PC-9 (cell line): ENCODE data around the gene CHD1. TPM values are rescaled to one million over a fixed set of nuclear protein-coding genes. Genes with fewer than 3 reads are reported as not detected.

Experiments
- BruUV-seq: library from RNA; stranded (reverse); fragments of 400-500 nt; replicated peaks from 2 replicates; lab custom pipeline; 2021; lab: Mats Ljungman, UMichigan
- CTCF ChIA-PET: fragments of 300-600 bp; sonication (Branson Sonifier 250); formaldehyde crosslinking; loops from one replicate; lab custom pipeline; 2022; ENCODE audit warnings: antibody characterized with exemption; lab: Charles Lee
- POLR2A ChIA-PET: fragments of 300-600 bp; sonication (Branson Sonifier 250); formaldehyde crosslinking; loops from one replicate; lab custom pipeline; 2022; ENCODE audit warnings: antibody characterized with exemption; ENCODE audit not compliant: unreplicated experiment; lab: Charles Lee
- DNase-seq, 2 experiments: peaks; one replicate each; pipeline versions ENCODE4 v3.0.0 to v3.0.0-alpha.2; 2015 to 2022; ENCODE audit warnings: mixed read lengths in 1 of 2
- H2AFZ ChIP-seq: fragments of 200-600 bp; sonication (generic); 2 replicates; pipeline ENCODE4 v1.8.1; 2017; ENCODE audit warnings: antibody characterized with exemption
- H3F3A ChIP-seq: fragments of 200-600 bp; sonication (generic); 2 replicates; pipeline ENCODE4 v1.8.1; 2017; ENCODE audit warnings: antibody characterized with exemption, mild to moderate bottlenecking, low read depth; ENCODE audit not compliant: insufficient read depth
- H3K27ac ChIP-seq: fragments of 200-600 bp; sonication (generic); 2 replicates; pipeline ENCODE4 v1.6.1; 2016; ENCODE audit warnings: mixed run types
- H3K27me3 ChIP-seq: fragments of 200-600 bp; sonication (generic); 2 replicates; pipeline ENCODE4 v1.6.1; 2016; ENCODE audit warnings: low read depth, mixed run types; ENCODE audit not compliant: insufficient read depth
- H3K36me3 ChIP-seq: fragments of 200-600 bp; sonication (generic); 2 replicates; pipeline ENCODE4 v1.6.1; 2016; ENCODE audit warnings: low read depth, mixed run types
- H3K4me1 ChIP-seq: fragments of 200-600 bp; sonication (generic); replicated peaks from 2 replicates; pipeline ENCODE4 v1.6.1; 2016; ENCODE audit warnings: mixed run types; ENCODE audit not compliant: insufficient read depth
- H3K4me2 ChIP-seq: fragments of 200-600 bp; sonication (generic); 2 replicates; pipeline ENCODE4 v1.6.1; 2017; ENCODE audit warnings: mixed run types
- H3K4me3 ChIP-seq: fragments of 200-600 bp; sonication (generic); 2 replicates; pipeline ENCODE4 v1.6.1; 2016; ENCODE audit warnings: mixed run types
- H3K79me2 ChIP-seq: fragments of 200-600 bp; sonication (generic); 2 replicates; pipeline ENCODE4 v1.6.1; 2017; ENCODE audit warnings: low read depth, mixed run types
- H3K9me2 ChIP-seq: fragments of 200-600 bp; sonication (generic); 2 replicates; pipeline ENCODE4 v1.8.1; 2017; ENCODE audit warnings: mild to moderate bottlenecking; ENCODE audit not compliant: insufficient read depth
- H3K9me3 ChIP-seq: fragments of 200-600 bp; sonication (generic); 2 replicates; pipeline ENCODE4 v1.8.1; 2016; ENCODE audit warnings: low read depth; ENCODE audit not compliant: insufficient read depth
- H4K20me1 ChIP-seq: fragments of 200-600 bp; sonication (generic); 2 replicates; pipeline ENCODE4 v1.8.1; 2017; ENCODE audit not compliant: insufficient read depth
- EZH2 ChIP-seq: fragments of 200-600 bp; sonication (generic); IDR thresholded peaks from 2 replicates; pipeline ENCODE4 v1.8.0; 2017; ENCODE audit warnings: antibody characterized with exemption, low read depth
- intact Hi-C: fragments of 100-400 bp; cut with micrococcal nuclease; formaldehyde crosslinking; loops from one replicate; pipeline ENCODE4 v1.10.0; 2022; ENCODE audit not compliant: unreplicated experiment
- total RNA-seq: library from RNA; stranded (reverse); gene quantifications from 2 replicates; pipeline ENCODE4 v1.2.3, GENCODE V29; 2021
- TF ChIP-seq, protein P1 (sequence below): fragments of 200-600 bp; sonication (generic); conservative IDR thresholded peaks from 2 replicates; pipeline ENCODE4 v1.6.1; 2017; ENCODE audit warnings: mixed run types, antibody characterized with exemption, mild to moderate bottlenecking, moderate library complexity

CHD1 gene
- total RNA-seq, 1 experiment from 2014 or later: 30.5 TPM

DNA sequence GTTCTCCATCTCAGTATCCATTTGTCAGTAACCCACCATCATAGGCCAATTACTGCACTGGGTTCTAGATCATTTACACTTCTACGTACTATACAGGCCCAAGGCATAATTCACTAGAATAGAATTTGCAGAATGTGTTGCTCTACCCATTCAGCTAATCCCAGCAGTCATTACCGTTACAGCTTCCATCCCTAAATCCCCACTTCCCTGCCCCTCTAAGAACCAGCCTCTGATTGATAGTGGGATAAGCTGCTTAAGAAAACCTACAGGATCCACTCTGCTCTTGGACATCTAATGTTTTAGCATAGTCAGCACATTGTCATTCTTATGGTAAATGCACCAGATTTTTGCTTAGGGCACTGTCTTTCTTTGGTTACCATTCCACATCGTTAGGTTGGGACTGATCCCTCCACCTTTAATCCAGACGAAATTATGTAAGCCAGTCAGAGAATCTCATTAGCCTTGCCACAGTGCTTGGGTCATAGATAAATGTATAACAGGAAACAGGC lies 39.3 kb upstream of the CHD1 start:
- Histone ChIP-seq H3K4me2 (no peak overlapping the region), H2AFZ (no peak overlapping the region), H3F3A (no peaks in the 10 kb centered on the region), H3K9me3 (no peaks in the 10 kb centered on the region), H3K79me2 (no peaks in the 10 kb centered on the region), H3K27ac (no peak overlapping the region), H3K4me3 (no peak overlapping the region), H3K36me3 (no peaks in the 10 kb centered on the region), H3K27me3 (no peaks in the 10 kb centered on the region), H3K4me1 (no peaks in the 10 kb centered on the region), H4K20me1 (no peaks in the 10 kb centered on the region), H3K9me2 (no peaks in the 10 kb centered on the region)
- ChIA-PET POLR2A (no interaction called here), CTCF (no interaction called here)
- DNase-seq: no peak
- BruUV-seq: no TSS peak
- intact Hi-C loops: no loop called here
- TF ChIP-seq EZH2: no peak

DNA sequence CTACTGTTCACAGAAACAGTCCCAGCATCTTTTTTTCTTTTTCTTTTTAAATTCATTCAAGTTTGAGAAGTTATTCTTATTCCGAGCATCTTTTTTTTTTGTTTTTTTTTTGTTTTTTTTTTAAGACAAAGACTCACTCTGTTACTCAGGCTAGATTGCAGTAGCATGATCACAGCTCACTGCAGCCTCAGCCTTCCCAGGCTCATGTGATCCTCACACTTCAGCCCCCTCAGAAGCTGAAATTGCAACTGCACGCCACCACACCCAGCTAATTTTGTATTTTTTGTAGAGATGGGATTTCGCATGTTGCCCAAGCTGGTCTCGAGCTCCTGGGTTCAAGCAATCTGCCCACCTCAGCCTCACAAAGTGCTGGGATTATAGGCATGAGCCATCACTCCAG lies 36.4 kb upstream of the CHD1 start:
- no peak for DNase-seq
- Histone ChIP-seq H3K79me2 (no peaks in the 10 kb centered on the region), H3K4me3 (no peak overlapping the region), H3K36me3 (no peaks in the 10 kb centered on the region), H3K4me2 (no peak overlapping the region), H3F3A (no peaks in the 10 kb centered on the region), H3K4me1 (no peaks in the 10 kb centered on the region), H4K20me1 (no peaks in the 10 kb centered on the region), H3K27me3 (no peaks in the 10 kb centered on the region), H3K27ac (no peak overlapping the region), H2AFZ (no peak overlapping the region), H3K9me3 (no peaks in the 10 kb centered on the region), H3K9me2 (no peaks in the 10 kb centered on the region)
- ChIA-PET CTCF (no interaction called here), POLR2A (no interaction called here)
- intact Hi-C loops: no loop called here
- BruUV-seq: no TSS peak
- TF ChIP-seq, protein P1, sequence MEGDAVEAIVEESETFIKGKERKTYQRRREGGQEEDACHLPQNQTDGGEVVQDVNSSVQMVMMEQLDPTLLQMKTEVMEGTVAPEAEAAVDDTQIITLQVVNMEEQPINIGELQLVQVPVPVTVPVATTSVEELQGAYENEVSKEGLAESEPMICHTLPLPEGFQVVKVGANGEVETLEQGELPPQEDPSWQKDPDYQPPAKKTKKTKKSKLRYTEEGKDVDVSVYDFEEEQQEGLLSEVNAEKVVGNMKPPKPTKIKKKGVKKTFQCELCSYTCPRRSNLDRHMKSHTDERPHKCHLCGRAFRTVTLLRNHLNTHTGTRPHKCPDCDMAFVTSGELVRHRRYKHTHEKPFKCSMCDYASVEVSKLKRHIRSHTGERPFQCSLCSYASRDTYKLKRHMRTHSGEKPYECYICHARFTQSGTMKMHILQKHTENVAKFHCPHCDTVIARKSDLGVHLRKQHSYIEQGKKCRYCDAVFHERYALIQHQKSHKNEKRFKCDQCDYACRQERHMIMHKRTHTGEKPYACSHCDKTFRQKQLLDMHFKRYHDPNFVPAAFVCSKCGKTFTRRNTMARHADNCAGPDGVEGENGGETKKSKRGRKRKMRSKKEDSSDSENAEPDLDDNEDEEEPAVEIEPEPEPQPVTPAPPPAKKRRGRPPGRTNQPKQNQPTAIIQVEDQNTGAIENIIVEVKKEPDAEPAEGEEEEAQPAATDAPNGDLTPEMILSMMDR: no peak

DNA sequence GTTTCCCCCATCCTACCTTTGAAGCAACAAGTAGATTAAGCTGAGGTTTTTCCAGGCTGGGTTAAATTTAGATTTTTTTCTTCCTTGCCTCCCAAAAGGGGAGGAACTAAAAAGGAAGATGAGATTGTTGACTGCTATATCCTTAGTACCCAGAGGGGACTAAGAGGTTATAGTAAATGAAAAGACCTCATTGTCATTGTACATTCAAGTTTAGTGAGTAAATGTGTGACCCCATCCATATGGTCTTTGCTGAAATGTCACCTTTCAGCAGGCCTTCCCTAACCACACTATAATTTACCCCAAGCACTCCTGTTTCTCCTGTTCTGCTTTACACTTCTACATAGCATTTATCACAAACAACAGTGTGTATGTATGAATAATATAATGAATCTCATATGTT lies 35.8 kb upstream of the CHD1 start:
- H3K9me2 ChIP-seq: no peaks in the 10 kb centered on the region
- no peak overlapping the region for H3K4me2 ChIP-seq
- no peak overlapping the region for H3K4me3 ChIP-seq
- H2AFZ ChIP-seq: no peak overlapping the region
- ChIA-PET POLR2A (no interaction called here), CTCF (no interaction called here)
- no peaks in the 10 kb centered on the region for H3K36me3 ChIP-seq
- intact Hi-C loops: no loop called here
- BruUV-seq: no TSS peak
- DNase-seq: no peak
- no peaks in the 10 kb centered on the region for H3F3A ChIP-seq
- H3K79me2 ChIP-seq: no peaks in the 10 kb centered on the region
- no peaks in the 10 kb centered on the region for H3K27me3 ChIP-seq
- no peak for TF ChIP-seq EZH2
- TF ChIP-seq, protein P1: no peak
- H4K20me1 ChIP-seq: no peaks in the 10 kb centered on the region
- H3K27ac ChIP-seq: no peak overlapping the region
- H3K4me1 ChIP-seq: no peaks in the 10 kb centered on the region
- no peaks in the 10 kb centered on the region for H3K9me3 ChIP-seq

DNA sequence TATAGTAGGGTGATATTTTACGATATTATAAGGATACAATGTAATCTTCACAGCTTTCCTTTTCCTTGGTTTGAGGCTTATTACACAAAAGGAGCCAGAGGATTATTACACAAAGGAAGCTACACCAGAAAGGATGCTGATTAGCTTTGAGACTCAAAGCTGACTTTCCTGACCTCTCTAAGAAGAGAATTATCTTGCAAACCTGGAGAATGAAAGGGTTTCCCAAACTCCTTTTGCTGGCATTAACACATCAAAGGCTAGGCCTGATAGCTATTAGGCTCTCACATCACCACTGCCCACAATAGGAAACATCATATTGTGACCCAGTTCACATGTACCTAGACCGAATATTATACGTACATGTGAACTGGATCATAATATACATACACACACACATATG lies 34.2 kb upstream of the CHD1 start:
- no TSS peak for BruUV-seq
- H3K36me3 ChIP-seq: no peaks in the 10 kb centered on the region
- POLR2A ChIA-PET: interaction anchor here (0.6 kb wide), 1 partner anchor 57 kb away, joined by 4 read pairs; no protein-coding TSS in a partner anchor

More for the DNA sequence above, 34.2 kb upstream of the CHD1 start:
- Histone ChIP-seq H3K9me2 (no peaks in the 10 kb centered on the region), H3K79me2 (no peaks in the 10 kb centered on the region), H3F3A (no peaks in the 10 kb centered on the region), H4K20me1 (no peaks in the 10 kb centered on the region), H2AFZ (no peak overlapping the region), H3K4me3 (no peak overlapping the region), H3K4me2 (no peak overlapping the region), H3K4me1 (no peaks in the 10 kb centered on the region), H3K27me3 (no peaks in the 10 kb centered on the region), H3K9me3 (no peaks in the 10 kb centered on the region), H3K27ac (no peak overlapping the region)
- intact Hi-C loops: no loop called here
- TF ChIP-seq, protein P1: no peak
- TF ChIP-seq EZH2: no peak
- CTCF ChIA-PET: no interaction called here
- no peak for DNase-seq
